GM20000 (cell line): ENCODE results near the gene SLC51B.
"Not testable (repeated sequence)": the region's sequence is repeated elsewhere in the genome, so short reads cannot be mapped to it uniquely, and the experiment has no call there.

Experiments used
- DNase-seq: peaks from one replicate; pipeline ENCODE4 v3.0.0; 2012; ENCODE audit warnings: low spot score
- CTCF ChIP-seq: IDR thresholded peaks from 2 replicates; pipeline ENCODE4 v1.5.1; 2012; ENCODE audit warnings: mild to moderate bottlenecking, control low read depth; ENCODE audit errors: extremely low read depth, missing control alignments

SLC51B gene

GRCh38 chr15:65068403-65068788, 23.2 kb downstream of the SLC51B start:
- no peak for DNase-seq
- no peak for TF ChIP-seq CTCF

- no peak for DNase-seq
- no peak for TF ChIP-seq CTCF
These were observed 24.0 kb downstream of the SLC51B start for GRCh38 chr15:65069179-65069578.

GRCh38 chr15:65069779-65070546, 24.8 kb downstream of the SLC51B start:
- TF ChIP-seq CTCF = no peak
- DNase-seq = no peak

- no peak for DNase-seq
- no peak for TF ChIP-seq CTCF
These were observed 26.2 kb downstream of the SLC51B start for GRCh38 chr15:65071381-65071811.

- DNase-seq = no peak
- no peak for TF ChIP-seq CTCF
These were observed 26.8 kb downstream of the SLC51B start for GRCh38 chr15:65072027-65072426.

- TF ChIP-seq CTCF = no peak
These were observed 27.4 kb downstream of the SLC51B start for GRCh38 chr15:65072617-65073016.

GRCh38 chr15:65074946-65075345, 29.8 kb downstream of the SLC51B start:
- DNase-seq = not testable (repeated sequence)

More at GRCh38 chr15:65072617-65073016, 27.4 kb downstream of the SLC51B start:
- no peak for DNase-seq

- DNase-seq = not testable (repeated sequence)
These were observed 30.6 kb downstream of the SLC51B start for GRCh38 chr15:65075607-65076395.
